Lung microvascular endothelial cell (primary cell): Measurements from ENCODE around the gene SLC9A2. TPM values are rescaled to one million over a fixed set of nuclear protein-coding genes. Genes with fewer than 3 reads are reported as not detected.

Experiments used
- DNase-seq, 2 donors: peaks; one replicate each; pipeline versions ENCODE4 v3.0.0 to v3.0.0-alpha.2; 2010; ENCODE audit warnings: low read depth in 2 of 2
- total RNA-seq: library from RNA; depleted of rRNA; stranded (reverse); fragments of >200 nt; gene quantifications from 2 replicates; pipeline ENCODE4 v1.2.1, GENCODE V29; 2014

The SLC9A2 gene
- total RNA-seq, 1 donor from 2014 or later = under 0.01 TPM

DNA sequence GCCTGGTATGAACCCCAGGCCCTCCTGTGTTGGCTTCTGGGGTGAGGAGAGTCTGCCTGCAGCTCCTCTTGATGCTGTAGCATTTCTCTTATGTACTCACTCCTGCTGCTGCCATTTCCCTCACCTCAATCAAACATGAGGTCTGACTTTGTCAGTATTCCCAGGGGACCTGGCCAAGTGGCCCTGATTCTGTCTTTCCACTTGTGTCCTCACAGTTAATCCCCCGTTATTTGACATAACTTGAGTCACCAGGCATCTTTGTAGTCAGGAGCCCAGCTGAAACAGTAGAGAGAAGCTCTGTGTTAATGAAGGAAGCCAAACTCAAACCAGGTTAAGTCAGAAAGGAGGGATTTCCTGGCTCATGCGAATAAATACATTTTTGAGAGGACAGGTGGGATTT, 55.0 kb downstream of the SLC9A2 start:
- no peak for DNase-seq

DNA sequence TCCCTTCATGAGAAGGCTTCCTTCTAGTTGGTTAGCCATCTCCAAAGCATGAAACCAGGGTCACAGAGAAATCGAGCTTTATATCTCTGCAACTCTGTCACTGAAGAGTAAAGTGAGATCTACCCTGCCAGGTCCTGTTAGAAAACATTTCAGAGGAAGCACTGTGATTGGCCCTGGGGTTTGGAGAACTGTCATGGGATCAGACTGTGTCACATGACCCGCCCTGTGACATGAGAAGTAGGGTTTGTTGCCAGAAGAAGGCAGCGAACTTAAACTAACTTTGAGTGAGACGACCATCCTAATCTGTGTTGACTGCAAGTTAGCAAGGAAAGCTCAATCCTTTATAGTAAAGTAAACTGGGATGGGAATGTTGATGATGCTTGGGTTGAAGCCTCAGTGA, 55.5 kb downstream of the SLC9A2 start:
- no peak for DNase-seq

DNA sequence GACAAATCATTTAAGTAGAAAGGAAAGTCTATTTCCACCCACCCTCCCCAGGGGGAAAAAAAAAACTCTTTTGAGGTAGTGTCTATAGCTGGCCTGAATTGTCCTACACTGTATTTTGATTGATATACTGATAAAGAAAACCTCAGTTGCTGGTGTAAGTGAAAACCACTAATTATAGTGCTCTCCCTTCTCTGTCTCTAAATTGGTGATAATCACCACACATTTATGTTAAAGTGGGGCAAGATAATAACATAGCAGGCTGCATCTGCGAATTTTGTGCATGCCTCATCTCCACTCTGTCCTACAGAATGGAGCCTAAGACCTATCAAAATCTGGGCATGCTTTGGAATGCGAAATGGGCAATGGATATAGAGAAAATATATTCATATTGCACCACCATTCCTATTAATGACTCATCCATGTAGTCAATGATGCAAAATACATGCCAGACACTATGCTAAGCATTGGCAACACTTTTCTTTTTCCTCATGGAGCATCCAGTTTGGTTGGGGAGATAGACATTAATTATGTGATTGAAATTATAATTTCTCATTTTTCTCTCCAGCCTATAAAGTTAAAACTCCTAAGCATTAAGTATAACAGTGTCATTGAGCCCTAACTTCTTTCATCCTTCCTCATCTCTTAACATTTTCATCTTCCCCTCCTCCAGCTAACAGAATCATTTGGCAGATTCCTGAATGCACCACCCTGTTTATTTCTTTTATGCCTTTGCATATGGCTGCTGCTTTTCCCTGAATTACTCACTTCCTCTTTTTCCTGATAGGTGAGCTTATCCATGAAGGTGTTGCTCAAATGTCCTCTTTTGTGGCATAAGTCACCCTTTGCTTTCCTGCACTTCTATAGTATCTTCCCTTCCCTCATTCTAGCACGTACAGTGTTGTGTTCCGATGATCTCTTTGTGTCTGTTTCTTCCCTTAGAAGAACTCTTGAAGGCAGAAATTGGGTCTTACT, 58.2 kb downstream of the SLC9A2 start:
- DNase-seq = no peak

DNA sequence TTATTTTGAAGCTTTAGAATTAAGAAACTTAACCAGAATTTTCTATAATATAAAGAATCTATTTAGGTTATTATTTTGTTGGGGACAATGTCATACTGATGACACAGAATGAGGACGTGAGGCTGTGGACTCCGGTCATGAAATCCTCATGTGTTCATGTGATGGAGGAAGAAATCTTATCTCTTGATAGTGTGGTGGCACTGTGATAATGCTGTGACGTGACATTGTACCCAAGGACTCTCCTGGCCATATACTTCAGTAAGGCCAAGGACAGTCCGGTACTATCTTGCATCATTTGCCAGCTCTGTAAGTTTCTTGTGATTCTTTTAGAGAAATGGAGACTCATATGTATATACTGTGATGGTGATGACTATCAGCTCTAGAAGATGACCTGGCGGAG, 59.1 kb downstream of the SLC9A2 start:
- no peak for DNase-seq

DNA sequence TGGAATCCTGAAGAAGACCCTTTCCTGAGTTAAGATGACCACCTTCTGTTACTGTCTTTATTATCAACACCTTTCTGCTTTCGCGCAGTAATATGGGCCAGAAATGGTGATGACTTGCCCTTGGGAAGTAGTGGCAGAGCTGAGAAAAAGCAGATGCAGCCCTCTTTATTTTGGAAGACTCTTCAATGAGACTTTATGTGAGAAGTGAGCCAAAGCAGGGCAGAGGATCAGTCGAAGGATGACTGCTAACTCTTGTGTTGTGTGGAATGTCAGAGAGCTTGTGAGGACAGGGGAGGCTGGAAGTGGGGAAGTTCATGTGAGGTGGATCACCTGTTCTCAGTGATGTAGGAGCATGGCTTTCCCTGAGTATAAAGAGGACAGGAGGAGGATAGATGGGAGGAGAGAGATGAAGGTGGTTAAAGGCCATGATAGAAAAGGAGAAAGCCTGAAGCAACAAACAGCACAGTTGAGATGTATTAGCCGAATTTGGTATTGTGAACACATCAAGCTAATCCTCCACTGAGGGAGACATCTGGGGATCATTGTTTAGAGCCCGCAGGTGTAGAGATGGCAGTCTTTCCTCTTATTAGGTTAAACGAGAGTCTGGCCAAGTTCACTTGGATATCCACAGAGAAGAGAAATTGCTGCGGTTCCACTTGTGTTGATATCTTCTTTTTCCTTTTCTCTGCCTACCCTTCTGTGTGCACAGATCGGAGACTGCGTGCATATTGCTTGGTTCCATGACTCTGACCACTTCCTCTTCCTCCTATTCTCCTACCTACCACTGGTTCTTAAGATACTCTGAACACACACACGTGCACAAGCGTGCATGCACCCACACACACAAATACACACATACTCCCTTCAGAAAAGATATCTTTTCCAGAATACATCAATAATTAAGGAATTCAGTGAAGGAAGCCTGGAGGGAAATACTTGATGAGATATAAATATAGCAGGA, 67.4 kb downstream of the SLC9A2 start:
- DNase-seq = no peak

DNA sequence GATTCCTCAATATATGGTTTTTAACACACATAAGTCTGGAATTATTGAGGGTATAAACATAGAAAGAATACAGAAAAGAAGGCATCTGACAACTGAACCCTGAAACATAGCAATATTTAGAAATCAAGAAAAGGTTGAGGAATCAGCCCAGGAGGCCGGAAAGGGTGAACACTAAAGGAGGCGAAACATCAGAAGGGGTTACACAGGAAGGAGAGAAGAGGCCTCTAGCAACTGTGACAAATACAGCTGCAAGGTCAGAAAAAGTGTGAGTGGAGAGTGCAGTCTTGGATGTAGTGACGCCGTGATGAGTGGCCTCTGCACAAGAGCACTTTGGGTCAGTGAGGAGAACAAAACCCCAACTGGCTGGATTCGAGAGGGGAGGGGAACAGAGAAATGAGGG, 70.7 kb downstream of the SLC9A2 start:
- DNase-seq = no peak

DNA sequence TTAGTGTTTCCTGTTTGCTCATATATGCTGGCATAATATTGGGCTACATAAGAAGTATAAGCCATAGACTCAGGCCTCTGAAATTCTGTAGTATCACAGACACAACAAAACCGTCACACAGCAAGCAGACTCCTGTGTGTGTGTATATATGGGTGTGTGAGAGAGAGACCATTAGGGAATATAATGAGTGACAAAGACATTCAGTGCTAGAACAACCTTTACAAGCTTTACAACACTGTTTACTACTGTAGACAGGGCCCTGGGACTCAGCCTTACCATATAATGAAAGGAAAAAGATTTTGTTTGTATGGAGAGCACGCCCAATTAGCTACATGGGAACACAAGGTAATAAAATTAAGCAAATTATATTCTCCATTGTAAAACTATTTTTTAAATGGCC, 77.1 kb downstream of the SLC9A2 start:
- DNase-seq = no peak

DNA sequence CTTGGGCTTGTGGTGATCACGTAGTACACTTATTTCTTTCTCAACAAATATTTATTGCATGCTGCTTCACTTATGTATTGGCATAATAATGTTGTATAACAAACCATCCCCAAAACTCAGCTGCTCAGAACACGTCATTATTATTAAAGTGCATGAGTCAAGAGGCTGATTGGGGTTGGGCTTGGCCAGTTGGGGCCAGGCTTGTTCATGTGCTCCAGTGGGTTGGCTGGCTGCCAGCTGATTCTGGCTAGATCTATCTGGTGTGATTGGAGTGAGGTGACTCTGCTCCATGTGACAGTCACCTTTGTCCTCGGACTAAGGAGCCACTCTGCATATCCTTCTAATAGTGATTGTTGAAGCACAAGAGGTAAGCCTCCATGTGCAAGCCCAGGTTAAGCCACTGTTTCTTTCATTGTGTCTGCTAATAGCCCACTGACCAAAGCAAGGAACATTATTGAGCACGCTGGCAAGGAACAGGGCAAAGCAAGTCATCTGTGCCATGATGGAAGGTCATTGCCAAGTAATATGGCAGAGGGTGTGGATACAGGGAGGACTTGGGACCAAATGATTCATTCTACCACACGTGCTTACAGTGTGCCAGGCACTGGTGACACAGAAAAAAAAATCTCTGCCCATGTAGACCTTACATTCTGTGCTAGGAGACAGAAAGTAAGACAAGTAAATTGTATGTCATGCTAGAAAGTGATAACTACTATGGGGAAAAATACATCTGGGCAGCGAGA, 79.2 kb downstream of the SLC9A2 start:
- no peak for DNase-seq

DNA sequence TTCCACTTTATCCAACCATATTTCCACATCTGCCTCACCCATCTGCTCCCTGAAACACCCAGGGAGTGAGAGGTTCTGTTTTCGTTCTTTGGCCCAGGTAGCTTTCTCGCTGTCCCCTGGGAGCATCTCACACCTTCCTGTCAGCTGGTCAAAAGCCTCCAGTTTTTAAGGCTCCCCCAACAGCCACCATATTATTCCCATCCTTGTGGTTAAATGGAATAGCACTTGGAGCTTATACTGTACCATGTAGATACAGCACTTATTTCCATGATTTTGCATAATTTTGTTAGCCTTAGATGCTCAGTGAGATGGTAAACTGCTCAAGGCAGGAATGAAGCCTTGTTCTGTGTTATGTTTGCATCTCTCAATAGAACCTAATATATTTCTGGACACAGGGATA, 84.0 kb downstream of the SLC9A2 start:
- DNase-seq = no peak

DNA sequence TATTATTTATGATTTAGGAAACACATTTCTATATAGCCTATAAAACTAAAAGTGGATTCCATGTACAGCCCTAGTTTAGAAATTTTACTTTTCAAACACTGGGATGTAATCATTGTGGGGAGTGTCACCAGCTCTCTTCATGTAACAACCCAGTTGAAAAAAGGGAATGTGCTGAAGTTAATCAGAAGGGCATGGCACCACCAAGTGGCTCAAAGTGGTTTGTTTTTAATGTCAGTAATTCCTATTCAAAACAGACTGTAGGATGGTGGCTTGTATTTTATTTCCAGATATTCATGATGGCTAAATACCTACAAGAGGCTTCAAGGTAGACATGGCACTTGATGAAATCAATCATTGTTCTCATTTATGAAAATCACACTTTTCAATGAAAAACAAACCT, 84.4 kb downstream of the SLC9A2 start:
- DNase-seq = peak; percentile 10 to 33

DNA sequence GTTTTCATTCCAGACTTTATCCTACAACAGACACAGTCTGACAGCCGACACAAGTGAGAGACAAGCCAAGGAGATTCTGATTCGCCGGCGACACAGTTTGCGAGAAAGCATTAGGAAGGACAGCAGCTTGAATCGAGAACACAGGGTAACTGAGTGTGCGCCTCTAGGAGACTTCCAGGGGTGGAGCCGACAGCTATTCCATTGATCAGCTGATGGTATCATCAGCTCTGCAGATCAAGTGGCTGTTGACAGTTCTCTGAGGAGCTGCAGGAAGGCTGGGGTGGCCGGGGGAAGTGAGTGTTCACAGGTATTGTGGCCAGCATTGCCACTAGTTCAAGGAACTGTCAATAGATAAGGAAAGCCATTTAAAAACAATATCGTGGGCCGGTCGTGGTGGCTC, 85.2 kb downstream of the SLC9A2 start:
- DNase-seq = no peak

DNA sequence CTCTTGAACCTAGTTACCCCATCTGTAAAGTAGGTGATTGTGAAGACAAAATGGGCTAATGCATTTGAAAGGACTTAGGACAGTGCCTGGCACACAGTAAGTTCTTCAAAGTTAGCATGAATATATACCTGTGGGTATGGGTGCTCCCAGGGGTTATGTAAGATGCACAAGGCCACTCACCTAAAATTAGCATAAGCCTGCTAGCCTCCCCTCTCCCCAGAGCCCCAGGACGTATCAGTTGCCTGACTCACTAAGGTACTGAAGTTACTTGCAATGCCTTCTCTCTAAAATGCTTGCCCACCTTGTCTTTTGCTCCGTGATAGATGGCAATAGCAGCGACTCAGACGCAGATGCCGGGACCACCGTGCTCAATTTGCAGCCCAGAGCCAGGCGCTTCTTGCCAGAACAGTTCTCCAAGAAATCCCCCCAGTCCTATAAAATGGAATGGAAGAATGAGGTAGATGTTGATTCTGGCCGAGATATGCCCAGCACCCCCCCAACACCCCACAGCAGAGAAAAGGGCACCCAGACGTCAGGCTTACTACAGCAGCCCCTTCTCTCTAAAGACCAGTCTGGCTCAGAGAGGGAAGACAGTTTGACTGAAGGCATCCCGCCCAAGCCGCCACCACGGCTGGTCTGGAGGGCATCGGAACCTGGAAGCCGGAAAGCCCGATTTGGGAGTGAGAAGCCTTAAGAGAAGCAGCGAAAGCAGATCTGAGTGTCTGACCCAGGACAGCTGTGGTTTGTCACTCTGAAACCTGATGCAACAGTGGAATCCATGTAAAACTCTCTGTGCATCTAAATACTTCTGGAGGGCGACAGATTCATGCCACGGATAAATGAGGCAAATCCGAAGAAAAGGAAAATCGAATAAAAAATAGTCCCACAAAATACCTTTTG, 88.7 kb downstream of the SLC9A2 start:
- no peak for DNase-seq

DNA sequence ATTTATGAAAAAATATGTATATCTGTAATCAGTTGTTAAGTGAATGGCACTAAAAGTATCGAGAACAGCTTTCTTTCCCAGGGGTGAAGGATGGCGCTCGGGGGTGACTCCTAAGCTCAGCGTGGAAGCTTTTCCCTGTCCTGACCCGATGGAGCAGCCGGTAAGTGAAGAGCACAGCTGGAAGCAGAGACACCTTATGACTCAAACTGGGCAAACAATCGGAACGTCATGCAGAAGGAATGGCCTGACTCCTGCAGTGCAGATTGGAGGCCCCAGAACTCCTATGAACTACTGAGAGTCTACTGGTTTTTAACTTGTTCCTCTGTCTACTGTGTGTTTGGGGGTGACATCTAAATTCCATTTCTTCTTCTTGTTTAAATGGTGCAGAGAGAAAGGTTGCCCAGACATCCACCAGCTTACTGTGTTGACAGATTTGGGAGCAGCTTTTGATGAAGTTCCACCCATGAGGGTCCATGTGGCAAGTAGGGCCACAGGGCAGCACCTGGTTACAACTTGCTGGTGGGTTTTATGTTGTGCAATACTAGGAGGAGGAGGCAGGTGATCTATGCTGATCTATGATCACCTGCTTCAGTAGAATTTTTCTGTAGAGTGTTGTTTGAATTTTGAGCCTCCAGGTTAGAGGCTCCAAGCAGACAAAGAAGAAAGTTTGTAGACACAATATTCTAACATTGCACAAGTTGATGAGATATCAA, 89.7 kb downstream of the SLC9A2 start:
- DNase-seq = no peak

DNA sequence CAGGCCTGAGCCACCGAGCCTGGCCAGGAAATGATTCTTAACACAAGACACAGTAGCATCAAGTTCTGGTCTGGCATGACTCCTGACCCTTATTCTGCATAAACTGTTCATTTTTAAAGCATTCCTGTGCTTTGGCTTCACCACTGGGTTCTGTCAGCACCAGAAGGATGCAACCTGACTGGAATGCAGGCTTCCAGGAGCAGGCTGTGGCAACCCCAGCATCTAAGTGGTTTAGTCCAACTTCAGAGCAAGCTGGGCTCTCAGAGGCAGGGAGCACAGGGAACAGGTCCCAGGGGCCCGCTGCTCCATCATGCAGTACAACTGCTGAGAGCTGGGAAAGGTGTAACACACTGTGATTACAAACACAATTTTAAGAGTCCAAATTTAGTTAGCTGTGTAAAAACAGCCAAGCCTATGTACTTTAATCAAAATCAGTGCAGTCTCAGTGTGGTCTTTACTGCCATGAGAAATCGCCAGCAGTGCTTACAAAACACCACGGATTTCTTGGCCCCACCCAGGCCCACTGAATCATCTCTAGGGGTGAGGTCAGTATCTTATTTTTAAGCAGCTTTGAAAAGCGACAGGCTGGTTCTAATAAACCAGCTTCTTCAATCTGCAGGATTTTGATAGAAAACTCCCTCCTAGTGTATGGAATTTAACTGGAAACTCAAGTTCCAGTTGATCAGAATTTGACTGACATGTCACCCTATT, 98.1 kb downstream of the SLC9A2 start:
- DNase-seq = no peak

DNA sequence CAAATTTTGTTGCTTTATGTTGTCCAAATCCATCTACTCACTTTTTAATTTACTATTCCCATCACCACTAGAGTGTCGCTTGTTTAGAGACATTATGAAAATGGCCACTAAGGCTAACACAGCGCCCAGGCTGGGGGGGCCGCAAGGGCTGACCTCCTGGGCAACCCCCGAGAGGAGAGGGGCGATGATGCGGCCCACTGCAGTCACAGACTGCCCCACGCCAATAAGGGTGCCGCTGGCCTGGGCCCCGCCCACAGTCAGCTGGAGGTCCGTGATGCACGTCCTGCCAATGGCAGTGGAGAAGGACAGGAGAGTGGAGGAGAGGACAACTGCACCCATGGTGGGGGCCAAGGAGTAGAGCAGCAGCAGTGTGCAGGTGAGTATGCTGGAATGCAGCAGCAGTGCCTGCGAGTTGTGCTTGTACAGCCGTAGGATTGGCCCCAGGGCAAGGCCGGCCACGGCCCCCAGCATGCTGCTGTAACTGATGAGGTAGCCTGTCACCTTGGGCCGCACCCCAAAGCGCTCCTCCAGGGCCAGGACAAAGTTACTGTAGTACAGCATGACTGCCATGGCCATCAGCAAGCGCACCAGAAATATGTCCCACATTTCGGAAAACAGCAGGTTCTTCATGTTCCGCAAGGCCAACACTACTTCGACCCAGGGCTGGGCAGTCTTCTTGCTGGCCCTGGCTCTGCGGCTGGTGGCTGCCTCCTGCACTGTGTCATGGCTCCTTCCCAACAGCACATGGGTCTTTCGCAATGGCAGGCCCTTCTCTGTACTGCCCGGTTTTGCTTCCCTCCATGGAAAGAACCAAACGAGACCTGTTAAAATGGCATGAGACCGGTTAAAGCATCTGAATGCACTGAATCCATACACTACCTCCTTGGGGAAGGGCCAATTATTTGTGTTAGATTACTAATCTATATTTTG, 99.3 kb downstream of the SLC9A2 start:
- no peak for DNase-seq

DNA sequence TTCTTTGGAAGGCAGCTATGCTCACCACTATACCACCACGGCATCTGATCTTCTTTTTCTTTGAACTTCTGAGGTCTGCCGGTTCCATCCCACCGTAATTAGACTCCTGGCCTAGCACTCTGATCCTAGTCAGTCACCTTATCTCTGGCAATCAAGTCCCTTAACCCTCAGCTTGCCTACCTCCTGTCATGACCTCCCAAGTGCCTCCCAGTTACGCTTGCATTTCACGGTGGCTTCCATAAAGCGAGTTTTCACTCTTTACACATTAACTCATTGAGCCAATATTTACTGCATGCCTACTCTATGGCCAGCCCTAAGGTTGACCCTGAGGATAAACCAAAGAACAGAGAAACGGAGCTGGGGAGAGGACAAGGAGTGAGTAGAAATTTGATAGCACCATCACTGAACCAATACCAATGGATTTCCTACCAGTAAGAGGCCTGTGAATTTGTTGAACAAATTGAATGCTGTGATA, 104.7 kb downstream of the SLC9A2 start:
- no peak for DNase-seq

DNA sequence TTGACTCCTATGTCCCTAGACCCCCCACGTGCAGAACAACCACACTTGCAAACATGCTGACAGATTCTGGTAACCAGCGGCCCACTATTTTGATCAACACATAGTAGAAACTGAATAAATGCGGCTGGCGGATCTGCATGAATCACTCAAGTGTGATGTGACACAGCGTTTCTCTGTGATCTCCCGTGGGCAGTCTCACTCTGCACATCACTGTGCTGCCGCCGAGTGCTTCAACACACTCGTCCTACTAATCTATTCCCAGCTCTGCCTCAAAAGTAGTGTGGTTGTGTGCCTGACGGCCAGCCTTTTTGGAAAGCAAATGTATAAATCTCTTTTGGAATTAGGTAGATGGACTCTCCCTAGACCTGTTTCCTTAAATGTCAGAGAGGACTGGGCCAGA, 105.2 kb downstream of the SLC9A2 start:
- DNase-seq = no peak
